ENCODE results near the gene IFNA5. TPM values are rescaled to one million over a fixed set of nuclear protein-coding genes. Genes with fewer than 3 reads are reported as not detected.
A peak's percentile ranks its signal among the peaks of the same experiment; 100 is the strongest.

IFNA5 gene
- polyA plus RNA-seq, 3 donors: not detected

DNA sequence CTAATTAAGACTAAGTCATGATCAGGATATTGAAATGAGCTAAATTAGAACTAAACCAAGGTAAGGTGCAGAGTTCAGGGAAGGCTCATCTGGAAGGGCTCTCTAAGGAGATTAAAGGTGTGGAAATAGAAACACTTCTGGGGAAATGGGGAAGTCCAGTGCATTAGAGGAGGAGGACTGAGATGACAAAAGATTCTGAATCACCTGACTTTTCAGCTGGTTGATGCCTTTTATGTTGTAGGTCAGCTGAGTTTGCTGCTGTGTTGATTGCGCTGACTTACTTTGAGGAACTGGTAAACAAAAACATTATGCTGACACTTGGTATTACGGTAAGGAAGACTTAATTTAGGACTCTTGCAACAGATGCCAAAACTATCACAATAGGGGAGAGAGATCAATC is 23.8 kb downstream of the IFNA5 start:
- H4K20me1 ChIP-seq (ENCODE audit: insufficient read depth, low read length): no peaks in the 10 kb centered on the region
- intact Hi-C loops (cut with micrococcal nuclease): no loop called here
- H3K9me3 Mint-ChIP-seq: peaks cover 0 to 2% (median 0%) of the 10 kb centered on the region in 7 donors
- peak in 2 of 3 donors; percentile 11 to 56 for DNase-seq
- H3K79me2 ChIP-seq (ENCODE audit: insufficient read depth, low read length): no peaks in the 10 kb centered on the region
- peaks cover 0 to under 1% of the 10 kb centered on the region in 2 donors for H3K4me1 ChIP-seq (ENCODE audit: control insufficient read depth in 1 of 2, insufficient read depth in 2 of 2, low read length in 2 of 2)
- H3K27ac ChIP-seq (ENCODE audit: low read depth in 1 of 2, low read length in 2 of 2): no peak overlapping the region
- H3K4me3 Mint-ChIP-seq: no peak overlapping the region
- no peak overlapping the region for H2AFZ ChIP-seq (ENCODE audit: insufficient read depth, low read depth, low read length, poor library complexity, severe bottlenecking)
- H3K9ac ChIP-seq (ENCODE audit: insufficient read depth, low read length, poor library complexity, severe bottlenecking): no peak overlapping the region
- no peak overlapping the region for H3K27ac Mint-ChIP-seq
- H3K36me3 ChIP-seq (replicated peaks in 1 of 2; ENCODE audit: control insufficient read depth in 1 of 2, insufficient read depth in 2 of 2, low read length in 2 of 2): no peaks in the 10 kb centered on the region
- TF ChIP-seq, protein P1, sequence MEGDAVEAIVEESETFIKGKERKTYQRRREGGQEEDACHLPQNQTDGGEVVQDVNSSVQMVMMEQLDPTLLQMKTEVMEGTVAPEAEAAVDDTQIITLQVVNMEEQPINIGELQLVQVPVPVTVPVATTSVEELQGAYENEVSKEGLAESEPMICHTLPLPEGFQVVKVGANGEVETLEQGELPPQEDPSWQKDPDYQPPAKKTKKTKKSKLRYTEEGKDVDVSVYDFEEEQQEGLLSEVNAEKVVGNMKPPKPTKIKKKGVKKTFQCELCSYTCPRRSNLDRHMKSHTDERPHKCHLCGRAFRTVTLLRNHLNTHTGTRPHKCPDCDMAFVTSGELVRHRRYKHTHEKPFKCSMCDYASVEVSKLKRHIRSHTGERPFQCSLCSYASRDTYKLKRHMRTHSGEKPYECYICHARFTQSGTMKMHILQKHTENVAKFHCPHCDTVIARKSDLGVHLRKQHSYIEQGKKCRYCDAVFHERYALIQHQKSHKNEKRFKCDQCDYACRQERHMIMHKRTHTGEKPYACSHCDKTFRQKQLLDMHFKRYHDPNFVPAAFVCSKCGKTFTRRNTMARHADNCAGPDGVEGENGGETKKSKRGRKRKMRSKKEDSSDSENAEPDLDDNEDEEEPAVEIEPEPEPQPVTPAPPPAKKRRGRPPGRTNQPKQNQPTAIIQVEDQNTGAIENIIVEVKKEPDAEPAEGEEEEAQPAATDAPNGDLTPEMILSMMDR (IDR thresholded peaks at IDR 0.05): no peak
- H3K9me3 ChIP-seq (replicated peaks in 1 of 2; ENCODE audit: control insufficient read depth in 1 of 2, insufficient read depth in 1 of 2, low read length in 2 of 2): no peaks in the 10 kb centered on the region
- no peak overlapping the region for H3K4me2 ChIP-seq (replicated peaks; ENCODE audit: extremely low read depth, low read length, poor library complexity, severe bottlenecking)
- H3K36me3 Mint-ChIP-seq: no peaks in the 10 kb centered on the region
- H3K27me3 Mint-ChIP-seq (ENCODE audit: low read depth in 3 of 3): peaks cover 0 to 6% (median 3%) of the 10 kb centered on the region in 3 donors
- WGBS (ENCODE audit: insufficient coverage): no CpG with 5 or more reads among the region's 2 CpGs
- H3K4me1 Mint-ChIP-seq: peaks cover 8% of the 10 kb centered on the region
- no peak overlapping the region for H3K4me3 ChIP-seq (replicated peaks in 1 of 3; ENCODE audit: low read depth in 2 of 3, low read length in 3 of 3)
- no peaks in the 10 kb centered on the region for H3K27me3 ChIP-seq (ENCODE audit: control insufficient read depth in 2 of 2, insufficient read depth in 2 of 2, low read length in 2 of 2)

DNA sequence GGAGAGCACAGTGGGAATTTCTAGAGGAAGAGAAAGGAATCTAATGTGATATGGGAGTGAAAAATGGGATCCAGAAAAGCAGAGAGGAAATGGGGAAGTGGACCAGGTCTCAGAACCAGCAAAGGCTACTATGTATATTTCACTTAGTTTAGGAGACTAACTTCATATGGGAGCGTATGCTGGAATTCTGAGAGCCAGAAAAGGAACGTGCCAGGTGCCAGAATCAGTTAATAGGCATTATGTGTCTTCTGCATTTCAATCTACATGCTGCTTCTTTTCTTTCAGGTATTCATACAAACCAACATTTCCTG is 36.8 kb downstream of the IFNA5 start:
- no peaks in the 10 kb centered on the region for H3K36me3 ChIP-seq (replicated peaks in 1 of 2; ENCODE audit: control insufficient read depth in 1 of 2, insufficient read depth in 2 of 2, low read length in 2 of 2)
- intact Hi-C loops (cut with micrococcal nuclease): no loop called here
- peak overlapping the region; percentile 22 for H3K9ac ChIP-seq (ENCODE audit: insufficient read depth, low read length, poor library complexity, severe bottlenecking)
- H3K27ac ChIP-seq (ENCODE audit: low read depth in 1 of 2, low read length in 2 of 2): no peak overlapping the region
- H3K4me1 ChIP-seq (ENCODE audit: control insufficient read depth in 1 of 2, insufficient read depth in 2 of 2, low read length in 2 of 2): peaks cover 9% of the 10 kb centered on the region in 2 donors
- H3K79me2 ChIP-seq (ENCODE audit: insufficient read depth, low read length): no peaks in the 10 kb centered on the region
- Mint-ChIP-seq H3K4me1 (peaks cover 11% of the 10 kb centered on the region), H3K4me3 (peak overlapping the region; percentile 32 to 73), H3K27ac (no peak overlapping the region), H3K36me3 (no peaks in the 10 kb centered on the region), H3K27me3 (ENCODE audit: low read depth in 3 of 3) (peaks cover 0 to 10% (median 0%) of the 10 kb centered on the region in 3 donors), H3K9me3 (peaks cover 0 to 5% (median 0%) of the 10 kb centered on the region in 7 donors)
- peak overlapping the region; percentile 8 for H2AFZ ChIP-seq (ENCODE audit: insufficient read depth, low read depth, low read length, poor library complexity, severe bottlenecking)
- no peak for DNase-seq
- H3K9me3 ChIP-seq (replicated peaks in 1 of 2; ENCODE audit: control insufficient read depth in 1 of 2, insufficient read depth in 1 of 2, low read length in 2 of 2): no peaks in the 10 kb centered on the region
- no peaks in the 10 kb centered on the region for H3K27me3 ChIP-seq (ENCODE audit: control insufficient read depth in 2 of 2, insufficient read depth in 2 of 2, low read length in 2 of 2)
- peak overlapping the region in 1 of 3 experiments; percentile 49 for H3K4me3 ChIP-seq (replicated peaks in 1 of 3; ENCODE audit: low read depth in 2 of 3, low read length in 3 of 3)
- peak overlapping the region; percentile 55 for H3K4me2 ChIP-seq (replicated peaks; ENCODE audit: extremely low read depth, low read length, poor library complexity, severe bottlenecking)
- 60% methylated on average over 2 of the region's 2 CpGs for WGBS (ENCODE audit: insufficient coverage)
- no peaks in the 10 kb centered on the region for H4K20me1 ChIP-seq (ENCODE audit: insufficient read depth, low read length)
- TF ChIP-seq, protein P1 (IDR thresholded peaks at IDR 0.05): no peak

Data from CD14-positive monocyte (primary cell).